ENCODE data around the gene TMEM132A. TPM values are rescaled to one million over a fixed set of nuclear protein-coding genes. Genes with fewer than 3 reads are reported as not detected.

Gene TMEM132A
- total RNA-seq, 2 donors from 2014 or later: 2.4 to 3.5 TPM

DNA sequence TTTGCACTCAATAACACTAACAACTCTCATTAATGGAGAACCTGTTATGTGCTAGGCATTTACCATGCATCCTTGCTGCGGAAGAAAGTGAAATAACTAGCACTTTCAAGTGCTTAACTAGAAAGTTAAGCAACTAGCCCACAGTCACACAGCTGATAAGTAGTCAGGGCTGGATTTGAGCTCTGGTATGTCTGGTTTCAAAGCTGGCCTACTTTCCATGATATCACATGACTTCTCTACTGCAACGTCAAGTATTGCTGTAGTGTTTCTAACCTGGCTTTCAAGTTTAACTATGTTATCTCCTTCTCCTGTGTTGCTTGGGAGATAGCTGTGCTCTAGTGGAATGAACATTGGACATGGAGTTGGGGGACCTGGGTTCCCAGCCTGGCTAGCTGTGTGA lies 15.6 kb downstream of the TMEM132A start:
- peak; percentile 30 to 44 for ATAC-seq (replicated peaks in 1 of 2)

DNA sequence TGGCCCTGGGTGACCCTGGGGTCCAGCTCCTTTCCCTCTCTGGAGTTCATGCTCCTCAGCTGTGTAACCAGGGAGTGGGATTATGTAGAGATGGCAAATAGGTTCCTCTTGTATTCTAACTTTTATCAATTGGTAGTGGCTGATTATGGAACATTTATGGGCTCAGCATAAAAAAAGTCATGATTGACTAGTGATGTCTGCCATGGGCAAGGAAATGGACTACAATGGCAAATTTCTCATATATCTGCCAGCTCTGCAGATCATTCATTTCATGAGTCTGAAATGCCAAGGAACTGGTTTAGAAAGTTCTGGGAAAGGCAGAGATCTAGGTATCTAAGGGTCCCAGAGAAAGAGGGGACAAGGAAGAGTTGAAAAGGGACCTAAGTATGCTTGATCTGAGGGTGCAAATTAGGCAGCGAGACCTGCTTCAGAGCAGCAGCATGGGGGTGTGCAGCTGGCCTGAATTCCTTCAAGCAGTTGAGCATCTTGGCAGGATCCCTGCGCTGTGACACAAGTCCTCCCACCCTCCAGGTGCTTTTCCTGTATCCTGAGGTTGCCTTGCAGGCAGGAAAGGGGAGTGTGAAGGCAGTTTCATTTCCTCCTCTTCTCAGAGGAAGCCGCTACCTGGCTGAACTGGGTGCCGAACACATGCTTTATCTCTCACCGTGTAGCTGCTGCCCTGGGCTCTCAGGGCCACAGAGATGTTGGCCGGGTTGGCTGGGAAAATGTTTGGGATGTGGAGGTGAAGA lies 17.3 kb downstream of the TMEM132A start:
- Mint-ChIP-seq H3K4me1 (ENCODE audit: low read depth) (peaks cover 8% of the 10 kb centered on the region), H3K36me3 (ENCODE audit: insufficient read depth in 2 of 2) (no peaks in the 10 kb centered on the region), H3K9me3 (no peaks in the 10 kb centered on the region), H3K27me3 (ENCODE audit: low read depth) (no peaks in the 10 kb centered on the region), H3K4me3 (no peak overlapping the region), H3K27ac (no peak overlapping the region)
- no peak for DNase-seq
- ATAC-seq (replicated peaks in 1 of 2): no peak

More for the DNA sequence above, 15.6 kb downstream of the TMEM132A start:
- Mint-ChIP-seq H3K4me3 (no peak overlapping the region), H3K36me3 (ENCODE audit: insufficient read depth in 2 of 2) (no peaks in the 10 kb centered on the region), H3K9me3 (no peaks in the 10 kb centered on the region), H3K27me3 (ENCODE audit: low read depth) (no peaks in the 10 kb centered on the region), H3K4me1 (ENCODE audit: low read depth) (peaks cover 8% of the 10 kb centered on the region), H3K27ac (no peak overlapping the region)
- DNase-seq: no peak

DNA sequence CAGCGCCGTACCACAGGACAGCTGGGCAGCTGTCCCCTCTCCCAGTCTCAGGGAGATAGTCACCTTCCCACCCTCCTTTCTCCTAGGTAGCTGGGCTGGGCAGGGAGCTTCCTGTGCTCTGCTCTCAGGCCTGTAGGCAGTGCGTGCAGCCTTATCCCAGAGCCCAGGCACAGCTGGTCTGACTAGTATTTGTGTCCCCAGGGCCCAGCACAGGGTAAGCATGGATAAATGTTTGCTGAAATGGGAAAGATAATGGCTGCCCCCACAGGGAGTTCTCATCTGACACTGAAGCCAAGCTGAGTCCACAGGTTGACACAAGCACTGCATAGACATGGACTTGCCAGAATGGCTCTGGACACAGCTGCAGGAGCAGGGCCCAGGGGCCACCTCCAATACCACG lies 18.0 kb downstream of the TMEM132A start:
- no peak overlapping the region for H3K4me3 Mint-ChIP-seq
- ATAC-seq (replicated peaks in 1 of 2) (no peak), DNase-seq (no peak)
- H3K36me3 Mint-ChIP-seq (ENCODE audit: insufficient read depth in 2 of 2): no peaks in the 10 kb centered on the region
- H3K9me3 Mint-ChIP-seq: no peaks in the 10 kb centered on the region
- H3K4me1 Mint-ChIP-seq (ENCODE audit: low read depth): peaks cover 8% of the 10 kb centered on the region
- H3K27ac Mint-ChIP-seq: no peak overlapping the region
- H3K27me3 Mint-ChIP-seq (ENCODE audit: low read depth): no peaks in the 10 kb centered on the region

DNA sequence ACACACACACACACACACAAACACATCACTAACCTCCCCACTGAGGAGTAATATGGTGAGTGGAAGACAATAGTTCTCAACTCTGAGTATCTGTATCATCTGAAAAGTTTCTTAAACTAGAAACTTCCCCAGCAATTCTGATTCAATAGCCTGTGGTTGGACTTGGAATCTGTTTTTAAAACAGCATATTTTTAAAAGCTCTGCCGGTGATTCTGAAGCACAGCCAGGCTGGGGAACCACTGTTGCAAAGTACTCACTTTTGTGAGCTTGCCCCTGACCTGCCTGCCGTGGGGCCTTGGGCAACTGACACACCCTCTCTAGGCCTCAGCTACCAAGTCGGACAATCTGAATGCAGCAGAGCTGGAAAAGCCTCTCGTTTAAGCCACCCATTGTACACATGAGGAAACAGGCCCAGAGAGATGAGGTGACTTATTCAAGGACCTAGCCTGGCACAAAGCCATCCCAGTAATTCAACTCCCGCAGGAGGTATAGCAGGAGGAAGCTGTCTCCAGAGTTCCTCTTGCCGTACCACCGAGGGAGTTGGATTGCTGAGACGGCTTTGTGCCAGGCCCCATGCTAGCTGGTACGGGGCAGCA lies 18.8 kb downstream of the TMEM132A start:
- Mint-ChIP-seq H3K27ac (no peak overlapping the region), H3K4me1 (ENCODE audit: low read depth) (peaks cover 8% of the 10 kb centered on the region), H3K36me3 (ENCODE audit: insufficient read depth in 2 of 2) (no peaks in the 10 kb centered on the region), H3K9me3 (no peaks in the 10 kb centered on the region), H3K4me3 (no peak overlapping the region), H3K27me3 (ENCODE audit: low read depth) (no peaks in the 10 kb centered on the region)
- ATAC-seq (replicated peaks in 1 of 2) (peak in 1 of 2 donors; percentile 21), DNase-seq (no peak)

DNA sequence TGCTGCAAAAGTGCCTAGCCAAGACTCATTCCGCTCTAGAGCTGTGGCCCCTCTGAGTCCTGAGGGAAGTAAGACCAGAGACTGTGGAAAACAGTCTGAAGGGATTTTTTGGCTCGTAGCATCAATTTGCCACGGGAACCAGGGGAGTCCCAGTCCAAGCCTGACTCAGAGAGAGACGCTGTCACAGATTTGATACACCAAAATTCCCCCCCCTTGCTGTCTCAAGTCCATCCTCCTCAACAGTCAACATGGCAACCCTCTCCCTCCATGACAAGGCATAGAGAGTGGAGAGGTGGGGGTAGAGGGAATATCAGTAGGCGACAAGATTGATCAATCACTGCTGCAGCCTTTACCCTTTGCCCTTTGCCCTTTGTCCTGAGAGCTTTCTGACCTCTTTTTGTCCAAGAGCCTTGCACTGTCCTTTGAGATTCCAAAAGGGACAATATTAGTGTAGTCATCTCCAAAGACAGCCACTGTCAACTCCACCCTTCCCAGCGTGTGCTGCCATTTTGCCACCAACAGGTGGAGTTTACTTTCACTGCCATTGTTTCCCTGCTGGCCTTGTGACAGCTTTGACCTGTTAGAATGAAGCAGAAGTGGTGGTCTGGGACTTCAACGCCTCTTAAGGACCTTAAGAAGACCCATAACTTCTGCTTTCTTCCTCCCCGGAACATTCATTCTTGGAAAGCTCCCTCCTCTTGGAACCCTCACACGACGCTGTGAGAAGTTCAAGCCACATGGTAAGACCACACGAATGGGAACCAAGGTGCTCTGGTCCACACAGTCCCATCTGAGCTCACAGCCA lies 20.4 kb downstream of the TMEM132A start:
- H3K36me3 Mint-ChIP-seq (ENCODE audit: insufficient read depth in 2 of 2): no peaks in the 10 kb centered on the region
- no peaks in the 10 kb centered on the region for H3K27me3 Mint-ChIP-seq (ENCODE audit: low read depth)
- H3K4me3 Mint-ChIP-seq: no peak overlapping the region
- peaks cover 15% of the 10 kb centered on the region for H3K4me1 Mint-ChIP-seq (ENCODE audit: low read depth)
- H3K9me3 Mint-ChIP-seq: no peaks in the 10 kb centered on the region
- DNase-seq (no peak), ATAC-seq (replicated peaks in 1 of 2) (peak; percentile 45 to 71)
- no peak overlapping the region for H3K27ac Mint-ChIP-seq

DNA sequence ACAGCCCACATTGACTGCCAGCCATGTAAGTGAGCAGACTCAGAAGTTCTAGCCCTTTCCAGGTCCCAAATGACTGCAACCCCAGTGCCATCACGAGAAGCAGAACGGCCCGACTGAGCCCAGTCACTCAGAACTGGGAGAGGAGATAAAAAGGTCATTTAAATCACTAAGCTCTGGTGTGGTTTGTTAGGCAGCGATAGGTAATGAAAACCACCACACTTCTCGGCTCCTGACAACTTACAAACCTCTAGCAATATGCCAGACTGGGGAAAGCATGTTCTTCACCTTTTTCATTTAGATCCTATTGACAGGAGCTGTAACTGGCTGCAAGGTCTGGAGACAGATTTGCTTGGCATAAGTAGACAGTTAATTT lies 21.0 kb downstream of the TMEM132A start:
- no peaks in the 10 kb centered on the region for H3K36me3 Mint-ChIP-seq (ENCODE audit: insufficient read depth in 2 of 2)
- H3K4me3 Mint-ChIP-seq: no peak overlapping the region
- no peaks in the 10 kb centered on the region for H3K9me3 Mint-ChIP-seq
- ATAC-seq (replicated peaks in 1 of 2) (no peak), DNase-seq (no peak)
- H3K4me1 Mint-ChIP-seq (ENCODE audit: low read depth): peaks cover 15% of the 10 kb centered on the region
- H3K27me3 Mint-ChIP-seq (ENCODE audit: low read depth): no peaks in the 10 kb centered on the region
- H3K27ac Mint-ChIP-seq: no peak overlapping the region

DNA sequence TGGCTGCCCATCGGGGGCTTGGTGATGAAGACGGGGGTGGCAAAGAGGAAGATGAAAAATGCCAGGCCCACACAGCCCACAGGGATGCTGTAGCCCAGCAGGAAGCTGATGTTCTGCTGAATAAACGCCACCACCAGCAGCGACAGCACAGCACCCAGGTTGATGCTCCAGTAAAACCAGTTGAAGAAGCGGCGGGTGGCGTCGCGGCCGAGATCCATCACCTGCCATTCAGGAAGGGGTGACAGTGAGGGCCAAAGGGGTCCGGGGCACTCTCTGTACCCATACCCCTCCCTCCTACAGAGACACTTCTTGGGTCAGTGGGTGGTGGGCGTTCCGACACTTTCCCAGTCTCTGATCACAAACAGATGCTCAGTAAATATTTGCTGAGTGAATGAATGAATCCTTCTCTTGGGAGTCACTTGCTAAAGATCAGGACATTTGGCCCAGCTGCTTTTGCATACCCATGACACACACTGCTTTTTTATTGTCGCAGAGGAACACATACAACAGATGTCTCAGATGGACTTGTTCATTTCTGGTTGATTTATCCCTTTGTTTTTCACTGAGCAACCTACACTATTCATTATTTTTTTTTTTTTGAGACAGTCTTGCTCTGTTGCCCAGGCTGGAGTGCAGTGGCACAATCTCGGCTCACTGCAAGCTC lies 22.5 kb downstream of the TMEM132A start:
- DNase-seq (no peak), ATAC-seq (replicated peaks in 1 of 2) (no peak)
- Mint-ChIP-seq H3K27ac (no peak overlapping the region), H3K27me3 (ENCODE audit: low read depth) (no peaks in the 10 kb centered on the region), H3K4me1 (ENCODE audit: low read depth) (peaks cover 18% of the 10 kb centered on the region), H3K4me3 (no peak overlapping the region), H3K9me3 (no peaks in the 10 kb centered on the region), H3K36me3 (ENCODE audit: insufficient read depth in 2 of 2) (no peaks in the 10 kb centered on the region)

DNA sequence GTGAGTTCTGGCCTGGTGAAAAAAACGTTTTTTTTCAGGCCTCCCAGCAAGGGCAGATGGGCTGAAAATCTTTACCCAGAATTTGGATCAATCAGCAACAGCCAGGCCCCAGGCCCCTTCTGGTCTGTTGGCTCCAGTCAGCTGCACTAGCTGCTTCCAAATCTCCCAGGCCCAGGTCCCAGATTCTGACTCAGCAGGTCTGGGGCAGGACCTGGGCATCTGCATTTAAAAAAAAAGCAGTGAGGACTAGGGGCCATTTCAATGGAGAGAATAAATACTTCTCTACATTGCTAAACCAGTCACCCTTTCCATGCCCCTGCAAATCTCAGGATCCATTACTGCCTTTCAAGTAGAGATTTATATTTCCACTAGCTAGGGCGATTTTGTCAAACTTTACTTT lies 23.4 kb downstream of the TMEM132A start:
- Mint-ChIP-seq H3K9me3 (no peaks in the 10 kb centered on the region), H3K4me3 (no peak overlapping the region), H3K27ac (no peak overlapping the region), H3K4me1 (ENCODE audit: low read depth) (peaks cover 28% of the 10 kb centered on the region), H3K27me3 (ENCODE audit: low read depth) (peaks cover 6% of the 10 kb centered on the region), H3K36me3 (ENCODE audit: insufficient read depth in 2 of 2) (no peaks in the 10 kb centered on the region)
- ATAC-seq (replicated peaks in 1 of 2) (no peak), DNase-seq (no peak)

DNA sequence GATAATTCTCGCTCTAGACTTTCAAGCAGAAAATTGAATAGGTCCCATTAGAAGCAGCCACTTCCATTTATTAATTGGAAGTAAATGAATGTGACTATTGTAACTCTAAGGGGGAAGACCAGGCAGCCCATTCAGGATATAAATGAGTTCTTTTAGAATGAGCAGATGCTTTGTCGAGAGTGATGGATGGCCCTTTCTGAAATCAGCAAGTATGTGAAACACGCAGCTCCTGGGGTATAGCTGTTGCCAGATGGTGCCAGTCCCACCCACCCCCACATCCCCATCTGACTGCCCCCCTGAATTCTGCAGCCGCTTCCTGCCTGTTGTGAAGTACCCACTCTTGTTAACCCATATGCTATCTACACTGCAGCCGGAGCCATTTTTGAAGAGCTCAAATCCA lies 24.0 kb downstream of the TMEM132A start:
- no peak for ATAC-seq (replicated peaks in 1 of 2)
- H3K27me3 Mint-ChIP-seq (ENCODE audit: low read depth): peaks cover 11% of the 10 kb centered on the region
- no peak overlapping the region for H3K27ac Mint-ChIP-seq

DNA sequence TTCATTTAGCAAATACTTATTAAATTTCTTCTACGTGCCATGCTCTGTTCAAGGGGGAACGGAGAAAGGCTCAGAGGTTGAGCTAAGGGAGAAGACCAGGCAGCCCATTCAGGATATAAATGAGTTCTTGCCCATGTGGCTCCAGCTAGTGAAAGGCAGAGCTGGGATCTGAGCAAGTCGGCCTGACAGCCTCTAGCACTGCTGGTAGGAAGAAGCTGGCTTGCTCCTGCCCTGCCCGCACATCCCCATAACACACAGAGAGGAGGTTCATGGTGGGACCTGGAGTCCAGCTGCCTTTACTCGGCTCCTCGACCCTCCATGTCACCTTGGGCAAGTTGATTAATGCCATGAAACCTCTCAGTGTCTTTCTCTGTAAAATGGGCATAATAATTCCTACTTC lies 25.8 kb downstream of the TMEM132A start:
- Mint-ChIP-seq H3K4me3 (peak overlapping the region in 1 of 2 donors; percentile 42), H3K9me3 (no peaks in the 10 kb centered on the region), H3K36me3 (ENCODE audit: insufficient read depth in 2 of 2) (no peaks in the 10 kb centered on the region), H3K27ac (no peak overlapping the region), H3K27me3 (ENCODE audit: low read depth) (peaks cover 18% of the 10 kb centered on the region), H3K4me1 (ENCODE audit: low read depth) (peaks cover 23% of the 10 kb centered on the region)
- DNase-seq: no peak
- no peak for ATAC-seq (replicated peaks in 1 of 2)

More for the DNA sequence above, 24.0 kb downstream of the TMEM132A start:
- no peak for DNase-seq
- Mint-ChIP-seq H3K4me1 (ENCODE audit: low read depth) (peaks cover 31% of the 10 kb centered on the region), H3K36me3 (ENCODE audit: insufficient read depth in 2 of 2) (no peaks in the 10 kb centered on the region), H3K9me3 (no peaks in the 10 kb centered on the region), H3K4me3 (no peak overlapping the region)

DNA sequence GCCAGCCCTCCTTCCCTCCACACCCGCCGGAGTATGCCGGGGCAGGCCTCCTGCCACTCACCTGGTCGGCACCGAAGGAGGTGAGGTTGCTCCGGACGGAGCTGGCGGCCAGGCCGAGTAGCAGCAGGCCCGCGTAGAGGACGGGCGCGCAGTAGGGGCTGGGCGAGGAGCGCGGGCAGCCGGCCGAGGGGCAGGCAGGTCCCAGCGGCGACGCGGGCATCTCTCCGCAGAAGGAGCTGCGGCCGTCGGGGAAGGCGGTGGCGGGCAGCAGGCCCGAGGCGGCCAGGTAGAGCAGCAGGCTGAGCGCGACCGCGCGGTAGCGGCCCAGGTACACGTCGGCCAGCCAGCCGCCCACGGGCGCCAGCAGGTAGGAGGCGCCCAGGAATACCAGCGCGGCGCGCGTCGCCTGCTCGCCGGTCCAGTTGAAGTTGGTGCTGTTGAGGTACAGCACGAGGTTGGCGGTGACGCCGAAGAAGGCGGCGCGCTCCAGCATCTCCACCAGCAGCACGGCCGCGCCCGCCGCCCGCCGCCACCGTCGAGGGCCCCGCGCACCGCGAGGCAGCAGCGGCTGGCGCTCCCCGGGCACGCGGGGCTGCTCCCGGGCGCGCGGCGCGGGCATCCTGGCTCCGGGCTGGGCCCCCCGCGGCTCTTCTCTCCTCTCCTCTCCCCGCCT lies 26.8 kb downstream of the TMEM132A start:
- Mint-ChIP-seq H3K27me3 (ENCODE audit: low read depth) (peaks cover 18% of the 10 kb centered on the region), H3K4me1 (ENCODE audit: low read depth) (peaks cover 23% of the 10 kb centered on the region), H3K27ac (no peak overlapping the region), H3K9me3 (no peaks in the 10 kb centered on the region), H3K4me3 (peak overlapping the region; percentile 29 to 86), H3K36me3 (ENCODE audit: insufficient read depth in 2 of 2) (no peaks in the 10 kb centered on the region)
- peak; percentile 51 to 54 for DNase-seq
- peak; percentile 66 for ATAC-seq (replicated peaks in 1 of 2)

DNA sequence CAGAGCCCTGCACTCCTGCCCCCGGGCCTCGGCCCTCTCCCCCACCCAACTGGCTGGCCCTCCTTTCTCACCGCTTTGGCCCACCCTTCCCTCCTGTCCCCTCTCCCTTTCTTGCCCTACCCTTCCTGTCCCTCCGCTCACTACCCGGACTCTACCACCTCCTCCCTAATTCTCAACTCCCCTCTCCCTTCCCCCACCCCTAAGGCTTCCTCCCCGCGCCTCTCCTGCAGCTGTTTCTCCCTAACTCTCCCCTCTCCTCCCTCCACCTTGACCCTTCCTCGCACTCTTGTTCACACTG lies 27.3 kb downstream of the TMEM132A start:
- H3K4me1 Mint-ChIP-seq (ENCODE audit: low read depth): peaks cover 23% of the 10 kb centered on the region
- ATAC-seq (replicated peaks in 1 of 2) (peak; percentile 31 to 36), DNase-seq (no peak)
- peaks cover 18% of the 10 kb centered on the region for H3K27me3 Mint-ChIP-seq (ENCODE audit: low read depth)
- peak overlapping the region; percentile 8 for H3K27ac Mint-ChIP-seq
- no peaks in the 10 kb centered on the region for H3K36me3 Mint-ChIP-seq (ENCODE audit: insufficient read depth in 2 of 2)
- no peaks in the 10 kb centered on the region for H3K9me3 Mint-ChIP-seq
- H3K4me3 Mint-ChIP-seq: peak overlapping the region; percentile 72 to 86

Data from activated T-cell treated with anti-CD3 and anti-CD28 coated beads, Interleukin-2, amount 50 U/mL, for 72 hours (primary cell).